ENCODE measurements around the gene ADAMTS16.

GRCh38 chr5:5132234-5132633 lies 7.9 kb upstream of the ADAMTS16 start:
- TF ChIP-seq CTCF (IDR thresholded peaks at IDR 0.05 in 4 of 5, conservative IDR thresholded peaks at IDR 0.05 in 1 of 5) (no peak), POLR2A (IDR thresholded peaks at IDR 0.05) (no peak)
